Testis (tissue), 3 donors: Measurements from ENCODE around the gene XAB2. TPM values are rescaled to one million over a fixed set of nuclear protein-coding genes. Genes with fewer than 3 reads are reported as not detected.
"Not testable (repeated sequence)": the region's sequence is repeated elsewhere in the genome, so short reads cannot be mapped to it uniquely, and the experiment has no call there.

ENCODE experiments used
- DNase-seq: peaks from one replicate; pipeline ENCODE4 v3.0.0-alpha.2; 2019
- H3K27ac ChIP-seq, 2 donors: fragments of 200-600 bp; sonication (generic); one replicate each; pipeline ENCODE4 v1.5.1; 2019
- H3K27me3 ChIP-seq: fragments of 200-600 bp; sonication (generic); one replicate; pipeline ENCODE4 v1.5.1; 2019
- H3K36me3 ChIP-seq: fragments of 200-600 bp; sonication (generic); one replicate; pipeline ENCODE4 v1.5.1; 2017; ENCODE audit warnings: low read depth; ENCODE audit errors: missing control alignments
- H3K4me1 ChIP-seq: fragments of 200-600 bp; sonication (generic); one replicate; pipeline ENCODE4 v1.5.1; 2019
- H3K4me3 ChIP-seq, 2 donors: fragments of 200-600 bp; sonication (generic); one replicate each; pipeline ENCODE4 v1.5.1; 2017 to 2019
- H3K9me3 ChIP-seq: fragments of 200-600 bp; sonication (generic); one replicate; pipeline ENCODE4 v1.5.1; 2017
- CTCF ChIP-seq, 3 experiments: fragments of 450-650 bp in 2 of 3; fragments of 200-600 bp in 1 of 3; sonication (generic) in 1 of 3; IDR thresholded peaks; one replicate each; pipeline ENCODE4 v1.5.1; 2016 to 2019; ENCODE audit warnings: antibody characterized with exemption in 3 of 3, mild to moderate bottlenecking in 2 of 3, moderate library complexity in 1 of 3
- POLR2A ChIP-seq: fragments of 450-650 bp; IDR thresholded peaks from one replicate; pipeline ENCODE4 v1.6.1; 2017; ENCODE audit warnings: antibody characterized with exemption, mild to moderate bottlenecking, moderate library complexity
- WGBS, 2 donors: methylation state at CpG; one replicate each; pipeline ENCODE4 v1.1.5; 2018; 5-methylcytosine and 5-hydroxymethylcytosine counted together
- intact Hi-C: fragments of 100-400 bp; cut with DNase I; formaldehyde crosslinking; loops from one replicate; pipeline ENCODE4 v1.15.1; 2023; ENCODE audit warnings: low total_unique reads
- polyA plus RNA-seq: library from polyadenylated mRNA; stranded (reverse); fragments of 350-450 nt; fragmentation: Illumina TruSeq; extraction: RNeasy Lipid Tissue Mini Kit (QIAGEN cat#74804); gene quantifications from one replicate; pipeline ENCODE4 v1.2.3, GENCODE V29; 2014; ENCODE audit warnings: low read depth, low replicate concordance; ENCODE audit not compliant: insufficient read depth
- total RNA-seq, 2 donors: library from RNA; depleted of rRNA; stranded (reverse); fragments of >200 nt; gene quantifications; one replicate each; pipeline ENCODE4 v1.2.3, GENCODE V29; 2016

The XAB2 gene
- total and polyA plus RNA-seq, 3 donors from 2014 or later = 90.3 to 128 (median 97.2) TPM

GRCh38 chr19:7582446-7582845, 46.9 kb downstream of the XAB2 start:
- DNase-seq = no peak
- no peaks in the 10 kb centered on the region for H3K27me3 ChIP-seq
- intact Hi-C loops = no loop called here
- no peaks in the 10 kb centered on the region for H3K36me3 ChIP-seq
- peaks cover 12% of the 10 kb centered on the region for H3K4me1 ChIP-seq
- H3K4me3 ChIP-seq = no peak overlapping the region
- TF ChIP-seq POLR2A = no peak
- no peak for TF ChIP-seq CTCF (IDR thresholded peaks at IDR 0.05)
- 66 to 74% methylated on average over 11 of the region's 11 CpGs for WGBS, 2 donors
- H3K27ac ChIP-seq = no peak overlapping the region
- H3K9me3 ChIP-seq = no peaks in the 10 kb centered on the region

- no peak overlapping the region for H3K4me3 ChIP-seq
- no peak overlapping the region for H3K27ac ChIP-seq
- H3K9me3 ChIP-seq = no peaks in the 10 kb centered on the region
- peaks cover 12% of the 10 kb centered on the region for H3K4me1 ChIP-seq
- no peaks in the 10 kb centered on the region for H3K27me3 ChIP-seq
- TF ChIP-seq CTCF (IDR thresholded peaks at IDR 0.05) = no peak
- TF ChIP-seq POLR2A = no peak
- WGBS, 2 donors = 36 to 51% methylated on average over 6 of the region's 6 CpGs
- intact Hi-C loops = no loop called here
- H3K36me3 ChIP-seq = no peaks in the 10 kb centered on the region
- DNase-seq = peak; percentile 88
Measured at GRCh38 chr19:7579182-7579581, 50.2 kb downstream of the XAB2 start.

GRCh38 chr19:7578127-7578526, 51.2 kb downstream of the XAB2 start:
- no peaks in the 10 kb centered on the region for H3K36me3 ChIP-seq
- H3K4me3 ChIP-seq = no peak overlapping the region
- no peaks in the 10 kb centered on the region for H3K27me3 ChIP-seq
- H3K4me1 ChIP-seq = peaks cover 12% of the 10 kb centered on the region
- H3K9me3 ChIP-seq = no peaks in the 10 kb centered on the region
- TF ChIP-seq POLR2A (no peak), CTCF (IDR thresholded peaks at IDR 0.05) (no peak)
- 64 to 76% methylated on average over 6 of the region's 6 CpGs for WGBS, 2 donors
- intact Hi-C loops = no loop called here
- no peak for DNase-seq
- peak overlapping the region in 1 of 2 donors; percentile 21 for H3K27ac ChIP-seq

GRCh38 chr19:7577422-7577821, 51.9 kb downstream of the XAB2 start:
- intact Hi-C loops, H3K27ac ChIP-seq, DNase-seq, H3K36me3 ChIP-seq, H3K9me3 ChIP-seq, H3K4me3 ChIP-seq, H3K27me3 ChIP-seq: not testable (repeated sequence)
- 92 to 96% methylated on average over 1 of the region's 1 CpG for WGBS, 2 donors
- peaks cover 12% of the 10 kb centered on the region for H3K4me1 ChIP-seq

GRCh38 chr19:7575434-7576040, 53.8 kb downstream of the XAB2 start:
- DNase-seq = no peak
- no peaks in the 10 kb centered on the region for H3K27me3 ChIP-seq
- H3K36me3 ChIP-seq = no peaks in the 10 kb centered on the region
- 80 to 88% methylated on average over 9 of the region's 9 CpGs for WGBS, 2 donors
- intact Hi-C loops = no loop called here
- peaks cover 12% of the 10 kb centered on the region for H3K4me1 ChIP-seq
- H3K27ac ChIP-seq = no peak overlapping the region
- no peaks in the 10 kb centered on the region for H3K9me3 ChIP-seq
- no peak overlapping the region for H3K4me3 ChIP-seq
- TF ChIP-seq POLR2A (no peak), CTCF (IDR thresholded peaks at IDR 0.05) (no peak)
